Thoracic aorta (tissue), 2 donors: ENCODE data around the gene GPR137. TPM values are rescaled to one million over a fixed set of nuclear protein-coding genes. Genes with fewer than 3 reads are reported as not detected.
A peak's percentile ranks its signal among the peaks of the same experiment; 100 is the strongest.

Experiments
- ATAC-seq: fragments of 150-250 bp; one replicate; pipeline ENCODE4 v1.8.0; 2017; ENCODE audit warnings: low read depth; ENCODE audit not compliant: insufficient number of reproducible peaks, low FRiP score
- DNase-seq: peaks from one replicate; pipeline ENCODE4 v3.0.0-alpha.2; 2020; ENCODE audit warnings: low spot score
- H3K27ac ChIP-seq, 2 donors: fragments of 200-600 bp; sonication (generic); 1 replicate in 1 of 2; 2 replicates in 1 of 2; pipeline ENCODE4 v1.5.1; 2016; ENCODE audit warnings: mild to moderate bottlenecking in 2 of 2, moderate library complexity in 2 of 2
- H3K27me3 ChIP-seq: fragments of 200-600 bp; sonication (generic); replicated peaks from 2 replicates; pipeline ENCODE4 v1.6.0; 2016; ENCODE audit warnings: mild to moderate bottlenecking; ENCODE audit not compliant: insufficient read depth
- H3K36me3 ChIP-seq: fragments of 200-600 bp; sonication (generic); one replicate; pipeline ENCODE4 v1.5.1; 2016
- H3K4me1 ChIP-seq, 2 donors: fragments of 200-600 bp; sonication (generic); 1 replicate in 1 of 2; 2 replicates in 1 of 2; pipeline versions ENCODE4 v1.5.1 to v1.6.0; 2016; ENCODE audit warnings: low read depth in 2 of 2, mild to moderate bottlenecking in 1 of 2; ENCODE audit not compliant: control insufficient read depth in 1 of 2
- H3K4me3 ChIP-seq: fragments of 200-600 bp; sonication (generic); 2 replicates; pipeline ENCODE4 v1.5.1; 2016; ENCODE audit warnings: mild to moderate bottlenecking
- H3K9me3 ChIP-seq: fragments of 200-600 bp; sonication (generic); 2 replicates; pipeline ENCODE4 v1.5.1; 2016
- CTCF ChIP-seq: fragments of 200-600 bp; sonication (generic); IDR thresholded peaks from one replicate; pipeline ENCODE4 v1.5.1; 2019; ENCODE audit warnings: antibody characterized with exemption
- total RNA-seq, 2 donors: library from RNA; depleted of rRNA; stranded (reverse); fragments of >200 nt; gene quantifications; one replicate each; pipeline versions ENCODE4 v1.1.0 to v1.2.3, GENCODE V29; 2016

The GPR137 gene
- total RNA-seq = 10 to 100 TPM in 1 of 2 donors, 1 to 10 TPM in 1; 8.7 to 19.0 TPM

- Histone ChIP-seq H3K27me3 (no peaks in the 10 kb centered on the region), H3K36me3 (peaks cover 6% of the 10 kb centered on the region), H3K4me1 (peaks cover 18 to 32% of the 10 kb centered on the region in 2 donors), H3K27ac (peak within 1 kb of the TSS; percentile 91 to 94), H3K4me3 (peak within 1 kb of the TSS; percentile 92), H3K9me3 (no peaks in the 10 kb centered on the region)
- DNase-seq (no peak), ATAC-seq (peak; percentile 64)
- no peak for TF ChIP-seq CTCF
Measured at GRCh38 chr11:64284962-64285884, at the start of gene GPR137. TSS of gene GPR137 (plus strand) at chr11:64285848. CDS start at chr11:64286525, 677 bp downstream.

GRCh38 chr11:64237484-64237951, 48.1 kb upstream of the GPR137 start:
- no peak for TF ChIP-seq CTCF
- DNase-seq = no peak
- Histone ChIP-seq H3K36me3 (peaks cover 11% of the 10 kb centered on the region), H3K9me3 (no peaks in the 10 kb centered on the region), H3K4me3 (no peak overlapping the region), H3K4me1 (peaks cover 23 to 46% of the 10 kb centered on the region in 2 donors), H3K27me3 (no peaks in the 10 kb centered on the region), H3K27ac (no peak overlapping the region)
- no peak for ATAC-seq

- H3K9me3 ChIP-seq = no peaks in the 10 kb centered on the region
- no peak overlapping the region for H3K4me3 ChIP-seq
- DNase-seq (no peak), ATAC-seq (no peak)
- H3K36me3 ChIP-seq = peaks cover 11% of the 10 kb centered on the region
- no peak for TF ChIP-seq CTCF
- peaks cover 25 to 46% of the 10 kb centered on the region in 2 donors for H3K4me1 ChIP-seq
- no peaks in the 10 kb centered on the region for H3K27me3 ChIP-seq
- no peak overlapping the region for H3K27ac ChIP-seq
Measured at GRCh38 chr11:64238076-64238475, 47.6 kb upstream of the GPR137 start.

GRCh38 chr11:64238999-64239398, 46.6 kb upstream of the GPR137 start:
- Histone ChIP-seq H3K4me3 (no peak overlapping the region), H3K27me3 (no peaks in the 10 kb centered on the region), H3K4me1 (peaks cover 18 to 41% of the 10 kb centered on the region in 2 donors), H3K36me3 (peaks cover 19% of the 10 kb centered on the region), H3K9me3 (no peaks in the 10 kb centered on the region), H3K27ac (no peak overlapping the region)
- ATAC-seq = no peak
- DNase-seq = no peak
- TF ChIP-seq CTCF = no peak

GRCh38 chr11:64239662-64240434, 45.8 kb upstream of the GPR137 start:
- H3K9me3 ChIP-seq = no peaks in the 10 kb centered on the region
- H3K36me3 ChIP-seq = peaks cover 19% of the 10 kb centered on the region
- H3K4me3 ChIP-seq = peak overlapping the region; percentile 92
- TF ChIP-seq CTCF = no peak
- H3K4me1 ChIP-seq = peaks cover 19 to 42% of the 10 kb centered on the region in 2 donors
- H3K27me3 ChIP-seq = no peaks in the 10 kb centered on the region
- peak overlapping the region; percentile 94 to 99 for H3K27ac ChIP-seq
- no peak for DNase-seq
- ATAC-seq = no peak
